MM.1S (cell line): ENCODE results near the gene EPX.

Experiments
- CTCF ChIP-seq: fragments of 300-600 bp; sonication (generic); IDR thresholded peaks from 2 replicates; pipeline ENCODE4 v1.5.1; 2016; ENCODE audit warnings: antibody characterized with exemption, low read length, mixed read lengths
- EZH2phosphoT487 ChIP-seq: fragments of 300-600 bp; sonication (generic); IDR thresholded peaks from 2 replicates; pipeline ENCODE4 v1.6.1; 2018; ENCODE audit warnings: antibody characterized with exemption, low read length

GRCh38 chr17:58153046-58153445 is 39.5 kb upstream of the EPX start:
- TF ChIP-seq CTCF = no peak
- no peak for TF ChIP-seq EZH2phosphoT487
